NT2/D1 (cell line): Measurements from ENCODE around the gene IL31RA.

Source experiments
- SUZ12 ChIP-seq: IDR thresholded peaks from 2 replicates; pipeline ENCODE4 v1.6.1; 2011; ENCODE audit not compliant: insufficient read length, insufficient read depth; ENCODE audit errors: extremely low read depth
- YY1 ChIP-seq: IDR thresholded peaks from 2 replicates; pipeline ENCODE4 v1.6.1; 2011; ENCODE audit not compliant: insufficient read length, insufficient read depth
- ZNF274 ChIP-seq: IDR thresholded peaks from 2 replicates; pipeline ENCODE4 v1.6.1; 2011; ENCODE audit warnings: mild to moderate bottlenecking, low read depth, low read length

GRCh38 chr5:55923177-55923771, 72.1 kb downstream of the IL31RA start:
- TF ChIP-seq SUZ12, result no peak
- no peak for TF ChIP-seq ZNF274
- no peak for TF ChIP-seq YY1
